ENCODE data around the gene ERBB3.

Gene ERBB3

DNA sequence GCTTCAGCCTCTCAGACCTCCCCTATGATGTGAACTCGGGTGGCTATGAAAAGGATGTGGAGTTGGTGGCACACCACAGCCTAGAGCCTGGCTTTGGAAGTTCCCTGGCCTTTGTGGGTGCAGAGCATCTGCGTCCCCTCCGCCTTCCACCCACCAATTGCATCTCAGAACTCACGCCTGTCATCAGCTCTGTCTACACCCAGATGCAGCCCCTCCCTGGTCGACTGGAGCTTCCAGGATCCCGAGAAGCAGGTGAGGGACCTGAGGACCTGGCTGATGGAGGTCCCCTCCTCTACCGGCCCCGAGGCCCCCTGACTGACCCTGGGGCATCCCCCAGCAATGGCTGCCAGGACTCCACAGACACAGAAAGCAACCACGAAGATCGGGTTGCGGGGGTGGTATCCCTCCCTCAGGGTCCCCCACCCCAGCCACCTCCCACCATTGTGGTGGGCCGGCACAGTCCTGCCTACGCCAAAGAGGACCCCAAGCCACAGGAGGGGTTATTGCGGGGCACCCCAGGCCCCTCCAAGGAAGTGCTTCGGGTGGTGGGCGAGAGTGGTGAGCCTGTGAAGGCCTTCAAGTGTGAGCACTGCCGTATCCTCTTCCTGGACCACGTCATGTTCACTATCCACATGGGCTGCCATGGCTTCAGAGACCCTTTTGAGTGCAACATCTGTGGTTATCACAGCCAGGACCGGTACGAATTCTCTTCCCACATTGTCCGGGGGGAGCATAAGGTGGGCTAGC lies 45.2 kb upstream of the ERBB3 start:
- no peak overlapping the region for H3K4me3 ChIP-seq (ENCODE audit: low read depth, low read length)
- H3K4me1 ChIP-seq (ENCODE audit: control insufficient read depth, insufficient read depth, low read length): peaks cover 11% of the 10 kb centered on the region; the same call in 1 of the 2 replicates
- ChIA-PET POLR2A (no interaction called here), CTCF (interaction anchor here (2.0 kb wide), 1 partner anchor 39 kb away, joined by 4 read pairs; no protein-coding TSS in a partner anchor)
- peaks cover 0 to 22% of the 10 kb centered on the region in 2 experiments; a peak in 2 of 3 replicates for H3K36me3 ChIP-seq (ENCODE audit: control insufficient read depth in 2 of 2, insufficient read depth in 1 of 2, low read length in 2 of 2)
- no peak for TF ChIP-seq ZNF747 (tag by site-specific recombination; IDR thresholded peaks at IDR 0.05)
- TF ChIP-seq ZNF571 (tag by site-specific recombination; IDR thresholded peaks at IDR 0.05): no peak
- TF ChIP-seq ZNF76 (tag by site-specific recombination; IDR thresholded peaks at IDR 0.05; ENCODE audit: borderline replicate concordance, low read depth): no peak
- H3K9me3 ChIP-seq (ENCODE audit: control insufficient read depth, insufficient read depth, low read depth, low read length): no peaks in the 10 kb centered on the region
- no peak overlapping the region for H3K27ac ChIP-seq (ENCODE audit: extremely low read depth, low read depth, low read length)

DNA sequence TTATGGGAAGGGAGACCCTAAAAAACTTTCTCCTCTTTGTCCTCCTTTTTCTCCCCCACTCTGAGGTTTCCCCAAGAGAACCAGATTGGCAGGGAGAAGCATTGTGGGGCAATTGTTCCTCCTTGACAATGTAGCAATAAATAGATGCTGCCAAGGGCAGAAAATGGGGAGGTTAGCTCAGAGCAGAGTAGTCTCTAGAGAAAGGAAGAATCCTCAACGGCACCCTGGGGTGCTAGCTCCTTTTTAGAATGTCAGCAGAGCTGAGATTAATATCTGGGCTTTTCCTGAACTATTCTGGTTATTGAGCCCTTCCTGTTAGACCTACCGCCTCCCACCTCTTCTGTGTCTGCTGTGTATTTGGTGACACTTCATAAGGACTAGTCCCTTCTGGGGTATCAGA lies 42.8 kb upstream of the ERBB3 start:
- peaks cover 16% of the 10 kb centered on the region for H3K4me1 ChIP-seq (ENCODE audit: control insufficient read depth, insufficient read depth, low read length)
- CTCF ChIA-PET: interaction anchor here (0.6 to 4.4 kb wide), 5 partner anchors 8 to 300 kb away, joined by 3 to 46 read pairs (median 3); partner anchors contain the start of gene SUOX
- H3K4me3 ChIP-seq (ENCODE audit: low read depth, low read length): no peak overlapping the region
- H3K36me3 ChIP-seq (ENCODE audit: control insufficient read depth in 2 of 2, insufficient read depth in 1 of 2, low read length in 2 of 2): peaks cover 0 to 21% of the 10 kb centered on the region in 2 experiments; a peak in 2 of 3 replicates
- POLR2A ChIA-PET: interaction anchor here (1.2 to 1.6 kb wide), 2 partner anchors 64 to 67 kb away, joined by 3 to 5 read pairs; partner anchors contain the start of genes PA2G4 and RAB5B
- no peak overlapping the region for H3K27ac ChIP-seq (ENCODE audit: extremely low read depth, low read depth, low read length)
- H3K9me3 ChIP-seq (ENCODE audit: control insufficient read depth, insufficient read depth, low read depth, low read length): no peaks in the 10 kb centered on the region
- peak; percentile 55 for TF ChIP-seq ZNF341 (tag by site-specific recombination; IDR thresholded peaks at IDR 0.05; ENCODE audit: low read depth)
- TF ChIP-seq ZNF211 (tag by site-specific recombination; IDR thresholded peaks at IDR 0.05; ENCODE audit: low read depth): no peak

DNA sequence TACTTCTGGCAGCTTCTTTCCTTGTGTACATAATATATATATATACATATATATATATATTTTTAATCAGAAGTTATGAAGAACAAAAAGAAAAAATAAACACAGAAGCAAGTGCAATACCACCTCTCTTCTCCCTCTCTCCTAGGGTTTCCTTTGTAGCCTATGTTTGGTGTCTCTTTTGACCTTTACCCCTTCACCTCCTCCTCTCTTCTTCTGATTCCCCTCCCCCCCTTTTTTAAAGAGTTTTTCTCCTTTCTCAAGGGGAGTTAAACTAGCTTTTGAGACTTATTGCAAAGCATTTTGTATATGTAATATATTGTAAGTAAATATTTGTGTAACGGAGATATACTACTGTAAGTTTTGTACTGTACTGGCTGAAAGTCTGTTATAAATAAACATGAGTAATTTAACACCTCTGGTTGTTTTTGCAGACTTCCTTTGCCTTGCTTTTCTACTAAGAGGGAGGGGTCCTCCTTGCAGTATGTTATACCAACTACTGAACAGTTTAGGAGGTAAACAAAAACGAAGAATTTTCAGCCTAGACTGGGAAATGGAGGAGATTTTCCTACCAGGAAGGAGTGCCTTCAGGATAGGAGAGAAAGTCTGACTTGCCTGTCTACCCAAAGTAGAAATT lies 41.8 kb upstream of the ERBB3 start:
- Histone ChIP-seq H3K4me1 (ENCODE audit: control insufficient read depth, insufficient read depth, low read length) (peaks cover 19% of the 10 kb centered on the region), H3K9me3 (ENCODE audit: control insufficient read depth, insufficient read depth, low read depth, low read length) (no peaks in the 10 kb centered on the region), H3K4me3 (ENCODE audit: low read depth, low read length) (no peak overlapping the region), H3K36me3 (ENCODE audit: control insufficient read depth in 2 of 2, insufficient read depth in 1 of 2, low read length in 2 of 2) (peaks cover 0 to 18% of the 10 kb centered on the region in 2 experiments; a peak in 2 of 3 replicates), H3K27ac (ENCODE audit: extremely low read depth, low read depth, low read length) (no peak overlapping the region)
- POLR2A ChIA-PET: interaction anchor here (1.2 to 1.6 kb wide), 2 partner anchors 65 to 66 kb away, joined by 3 to 5 read pairs; partner anchors contain the start of genes PA2G4 and RAB5B
- no peak for TF ChIP-seq ZNF558 (tag by site-specific recombination; IDR thresholded peaks at IDR 0.05)
- TF ChIP-seq, protein P1, sequence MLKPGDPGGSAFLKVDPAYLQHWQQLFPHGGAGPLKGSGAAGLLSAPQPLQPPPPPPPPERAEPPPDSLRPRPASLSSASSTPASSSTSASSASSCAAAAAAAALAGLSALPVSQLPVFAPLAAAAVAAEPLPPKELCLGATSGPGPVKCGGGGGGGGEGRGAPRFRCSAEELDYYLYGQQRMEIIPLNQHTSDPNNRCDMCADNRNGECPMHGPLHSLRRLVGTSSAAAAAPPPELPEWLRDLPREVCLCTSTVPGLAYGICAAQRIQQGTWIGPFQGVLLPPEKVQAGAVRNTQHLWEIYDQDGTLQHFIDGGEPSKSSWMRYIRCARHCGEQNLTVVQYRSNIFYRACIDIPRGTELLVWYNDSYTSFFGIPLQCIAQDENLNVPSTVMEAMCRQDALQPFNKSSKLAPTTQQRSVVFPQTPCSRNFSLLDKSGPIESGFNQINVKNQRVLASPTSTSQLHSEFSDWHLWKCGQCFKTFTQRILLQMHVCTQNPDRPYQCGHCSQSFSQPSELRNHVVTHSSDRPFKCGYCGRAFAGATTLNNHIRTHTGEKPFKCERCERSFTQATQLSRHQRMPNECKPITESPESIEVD (tag by site-specific recombination; IDR thresholded peaks at IDR 0.05): peak; percentile 82; the same call in 1 of the 2 replicates
- TF ChIP-seq ZNF366 (tag by site-specific recombination; conservative IDR thresholded peaks at IDR 0.05): peak; percentile 3; the same call in 1 of the 2 replicates
- TF ChIP-seq ZNF529 (tag by site-specific recombination; IDR thresholded peaks at IDR 0.05; ENCODE audit: insufficient replicate concordance): no peak
- CTCF ChIA-PET: interaction anchor here (0.6 to 4.4 kb wide), 5 partner anchors 9 to 369 kb away, joined by 3 to 46 read pairs (median 4); partner anchors contain the start of gene SUOX

DNA sequence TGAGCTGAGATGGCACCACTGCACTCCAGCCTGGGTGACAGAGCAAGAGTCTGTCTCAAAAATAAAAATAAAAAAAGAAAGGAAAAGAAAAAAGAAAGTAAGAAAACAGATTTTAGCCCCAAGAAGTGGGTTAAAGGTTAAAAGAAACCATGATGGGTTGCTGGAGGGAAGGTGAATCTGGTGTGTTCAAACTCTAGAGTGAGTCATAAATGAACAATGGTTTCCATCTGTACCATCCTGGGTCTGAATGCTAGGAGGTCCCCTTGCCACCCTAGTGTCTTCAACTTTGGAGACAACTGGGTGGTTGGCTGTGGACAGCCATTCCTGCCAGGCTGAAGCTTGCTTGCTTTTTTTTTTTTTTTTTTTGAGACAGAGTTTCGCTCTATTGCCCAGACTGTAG lies 39.8 kb upstream of the ERBB3 start:
- POLR2A ChIA-PET: interaction anchor here (0.6 to 1.7 kb wide), 6 partner anchors 20 to 268 kb away, joined by 3 to 10 read pairs (median 6); partner anchors contain the start of genes RAB5B, SUOX and ZC3H10
- CTCF ChIA-PET: interaction anchor here (0.7 to 4.4 kb wide), 19 partner anchors 9 to 318 kb away, joined by 3 to 46 read pairs (median 4); partner anchors contain the start of gene SUOX
- Histone ChIP-seq H3K4me1 (ENCODE audit: control insufficient read depth, insufficient read depth, low read length) (peaks cover 19% of the 10 kb centered on the region), H3K9me3 (ENCODE audit: control insufficient read depth, insufficient read depth, low read depth, low read length) (no peaks in the 10 kb centered on the region), H3K36me3 (ENCODE audit: control insufficient read depth in 2 of 2, insufficient read depth in 1 of 2, low read length in 2 of 2) (peaks cover 13 to 28% of the 10 kb centered on the region in 2 experiments), H3K27ac (ENCODE audit: extremely low read depth, low read depth, low read length) (0 out of 2 replicates have a peak overlapping the region, but pooled peaks have one; percentile 69), H3K4me3 (ENCODE audit: low read depth, low read length) (no peak overlapping the region)
- TF ChIP-seq ZNF501 (tag by site-specific recombination; IDR thresholded peaks at IDR 0.05) (no peak), PRDM1 (tag by site-specific recombination; IDR thresholded peaks at IDR 0.05) (peak; percentile 64)

Measured in HEK293 (cell line).